ENCODE measurements around the gene SIAH2. TPM values are rescaled to one million over a fixed set of nuclear protein-coding genes. Genes with fewer than 3 reads are reported as not detected.

SIAH2 gene
- total and polyA plus RNA-seq, 9 of the 15 experiments (the other 6 are each of a cell fraction or from before 2014, with no cell fraction given), result 4.8 to 39.0 (median 29.9) TPM

DNA sequence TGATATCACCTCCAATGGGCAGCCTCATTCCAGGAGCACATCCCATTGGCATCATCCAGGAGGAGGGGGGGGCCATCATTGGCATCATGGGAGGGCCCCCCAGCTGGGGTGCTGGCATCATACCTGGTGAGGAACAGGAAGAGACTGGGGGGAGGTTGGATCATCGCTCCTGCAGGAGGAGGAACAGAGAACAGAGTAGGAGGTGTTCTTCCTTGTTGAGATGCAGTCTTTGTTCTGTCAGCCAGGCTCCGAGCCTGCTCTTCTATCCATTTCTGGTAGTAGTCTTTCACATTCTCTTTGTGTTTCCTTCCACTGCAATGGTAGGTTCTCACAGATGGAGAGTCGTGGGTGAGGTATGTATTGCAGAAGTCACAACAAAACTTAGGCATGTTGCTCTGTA is 42.5 kb downstream of the SIAH2 start:
- no peak overlapping the region for H3K9ac ChIP-seq (ENCODE audit: insufficient read depth in 1 of 2, low read depth in 2 of 2, low read length in 2 of 2)
- no peak overlapping the region for H3K4me3 ChIP-seq
- no peaks in the 10 kb centered on the region for H3K9me3 ChIP-seq (replicated peaks; ENCODE audit: control insufficient read depth, insufficient read depth, low read depth, low read length)
- peaks cover 3 to 8% of the 10 kb centered on the region in 2 experiments; a peak in 4 of 5 replicates for H3K4me1 ChIP-seq (replicated peaks in 1 of 2; ENCODE audit: control insufficient read depth in 2 of 2, insufficient read depth in 2 of 2, low read length in 2 of 2)
- no peaks in the 10 kb centered on the region for H3K9me1 ChIP-seq (ENCODE audit: control insufficient read depth, insufficient read depth, low read length)
- ChIA-PET POLR2A (no interaction called here), CTCF (ENCODE audit: low intra/inter-chr PET ratio) (interaction anchor here (1.0 to 1.7 kb wide), 2 partner anchors 145 to 425 kb away, joined by 7 to 9 read pairs; no protein-coding TSS in a partner anchor)
- no peaks in the 10 kb centered on the region for H3K27me3 ChIP-seq (ENCODE audit: control insufficient read depth in 2 of 2, insufficient read depth in 2 of 2, low read length in 2 of 2)
- no peak overlapping the region for H3K4me2 ChIP-seq (ENCODE audit: insufficient read depth, low read length)
- H4K20me1 ChIP-seq (replicated peaks; ENCODE audit: control insufficient read depth, insufficient read depth, low read length), result no peaks in the 10 kb centered on the region
- no peaks in the 10 kb centered on the region for H3K79me2 ChIP-seq (ENCODE audit: control insufficient read depth, insufficient read depth, low read length)
- intact Hi-C loops (cut with micrococcal nuclease), result loop anchor here (5.0 to 10.0 kb wide), 3 partner anchors 114 to 427 kb away; no protein-coding TSS in a partner anchor
- TF ChIP-seq, protein P1, sequence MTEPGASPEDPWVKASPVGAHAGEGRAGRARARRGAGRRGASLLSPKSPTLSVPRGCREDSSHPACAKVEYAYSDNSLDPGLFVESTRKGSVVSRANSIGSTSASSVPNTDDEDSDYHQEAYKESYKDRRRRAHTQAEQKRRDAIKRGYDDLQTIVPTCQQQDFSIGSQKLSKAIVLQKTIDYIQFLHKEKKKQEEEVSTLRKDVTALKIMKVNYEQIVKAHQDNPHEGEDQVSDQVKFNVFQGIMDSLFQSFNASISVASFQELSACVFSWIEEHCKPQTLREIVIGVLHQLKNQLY (CRISPR knock-in tag; conservative IDR thresholded peaks at IDR 0.05), result no peak
- TF ChIP-seq, protein P2, sequence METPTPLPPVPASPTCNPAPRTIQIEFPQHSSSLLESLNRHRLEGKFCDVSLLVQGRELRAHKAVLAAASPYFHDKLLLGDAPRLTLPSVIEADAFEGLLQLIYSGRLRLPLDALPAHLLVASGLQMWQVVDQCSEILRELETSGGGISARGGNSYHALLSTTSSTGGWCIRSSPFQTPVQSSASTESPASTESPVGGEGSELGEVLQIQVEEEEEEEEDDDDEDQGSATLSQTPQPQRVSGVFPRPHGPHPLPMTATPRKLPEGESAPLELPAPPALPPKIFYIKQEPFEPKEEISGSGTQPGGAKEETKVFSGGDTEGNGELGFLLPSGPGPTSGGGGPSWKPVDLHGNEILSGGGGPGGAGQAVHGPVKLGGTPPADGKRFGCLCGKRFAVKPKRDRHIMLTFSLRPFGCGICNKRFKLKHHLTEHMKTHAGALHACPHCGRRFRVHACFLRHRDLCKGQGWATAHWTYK (CRISPR knock-in tag; IDR thresholded peaks at IDR 0.05), result no peak
- TF ChIP-seq ZNF12 (CRISPR knock-in tag; IDR thresholded peaks at IDR 0.05) (no peak), PHF21A (IDR thresholded peaks at IDR 0.05; ENCODE audit: borderline replicate concordance, low read depth) (no peak), MYBL2 (IDR thresholded peaks at IDR 0.05; ENCODE audit: low read depth) (no peak), MYBL2 (CRISPR knock-in tag; IDR thresholded peaks at IDR 0.05; ENCODE audit: borderline replicate concordance) (no peak)
- H3K27ac ChIP-seq (ENCODE audit: extremely low read depth, low read depth, low read length), result no peak overlapping the region
- in situ Hi-C loops (cut with MboI), result loop anchor here (5.0 to 10.0 kb wide), 2 partner anchors 52 to 124 kb away; no protein-coding TSS in a partner anchor
- BruUV-seq (replicated peaks), result no TSS peak
- DNase-seq (ENCODE audit: extremely low read depth in 1 of 4, low spot score in 3 of 4), result no peak
- no peak for ATAC-seq
- H2AFZ ChIP-seq (ENCODE audit: low read depth, low read length), result no peak overlapping the region
- H3K36me3 ChIP-seq (ENCODE audit: control insufficient read depth, insufficient read depth, low read length), result no peaks in the 10 kb centered on the region
- no peak for FAIRE-seq
- 35% methylated on average over 3 of the region's 3 CpGs for WGBS (ENCODE audit: insufficient coverage, low coverage, missing lambda C conversion rate)
